Measurements from ENCODE around the gene ZNF219.

DNA sequence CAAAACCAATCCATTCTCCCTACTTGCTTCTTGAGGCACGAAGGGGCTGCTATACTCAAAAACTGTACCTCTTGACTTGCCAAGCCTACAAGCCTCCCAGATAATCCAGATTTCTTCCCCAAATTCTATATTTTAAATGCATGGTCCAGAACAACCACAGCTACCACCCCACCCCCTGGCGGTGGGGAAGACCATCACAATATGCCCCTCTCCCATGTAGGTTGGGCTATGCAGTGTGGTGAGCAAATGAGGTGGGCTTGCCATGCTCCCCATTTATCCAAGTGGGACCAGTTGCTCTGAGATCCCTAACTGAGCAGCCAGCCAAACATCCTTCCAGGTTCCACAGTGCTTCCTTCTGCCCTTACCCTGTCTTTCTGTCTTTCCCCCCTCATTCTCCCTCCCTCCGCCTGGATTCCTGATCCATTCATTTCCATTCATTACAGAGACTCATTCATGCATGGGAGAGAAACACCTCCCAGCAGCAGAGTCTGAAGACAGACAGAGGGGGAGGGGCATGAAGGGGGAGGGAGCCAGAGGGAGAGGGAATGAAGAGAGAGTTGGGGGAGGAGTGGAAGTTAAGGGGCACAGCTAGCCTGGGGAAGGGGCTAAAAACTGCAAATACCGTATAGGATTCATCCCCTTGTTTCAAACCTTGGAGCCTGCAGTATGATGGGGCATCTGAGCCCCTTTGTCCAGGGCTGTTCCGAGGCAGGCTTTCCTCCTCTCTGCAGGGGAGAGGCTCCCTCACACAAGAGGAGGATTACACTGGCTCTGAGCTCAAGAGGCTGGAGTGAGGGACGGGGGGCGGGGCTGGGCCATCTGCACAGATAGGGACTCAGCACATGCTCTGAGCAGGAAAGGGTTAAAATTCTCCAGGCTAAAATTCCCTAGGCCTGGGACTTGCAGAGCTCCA is 4.4 kb downstream of the ZNF219 start:
- TF ChIP-seq, protein P1, sequence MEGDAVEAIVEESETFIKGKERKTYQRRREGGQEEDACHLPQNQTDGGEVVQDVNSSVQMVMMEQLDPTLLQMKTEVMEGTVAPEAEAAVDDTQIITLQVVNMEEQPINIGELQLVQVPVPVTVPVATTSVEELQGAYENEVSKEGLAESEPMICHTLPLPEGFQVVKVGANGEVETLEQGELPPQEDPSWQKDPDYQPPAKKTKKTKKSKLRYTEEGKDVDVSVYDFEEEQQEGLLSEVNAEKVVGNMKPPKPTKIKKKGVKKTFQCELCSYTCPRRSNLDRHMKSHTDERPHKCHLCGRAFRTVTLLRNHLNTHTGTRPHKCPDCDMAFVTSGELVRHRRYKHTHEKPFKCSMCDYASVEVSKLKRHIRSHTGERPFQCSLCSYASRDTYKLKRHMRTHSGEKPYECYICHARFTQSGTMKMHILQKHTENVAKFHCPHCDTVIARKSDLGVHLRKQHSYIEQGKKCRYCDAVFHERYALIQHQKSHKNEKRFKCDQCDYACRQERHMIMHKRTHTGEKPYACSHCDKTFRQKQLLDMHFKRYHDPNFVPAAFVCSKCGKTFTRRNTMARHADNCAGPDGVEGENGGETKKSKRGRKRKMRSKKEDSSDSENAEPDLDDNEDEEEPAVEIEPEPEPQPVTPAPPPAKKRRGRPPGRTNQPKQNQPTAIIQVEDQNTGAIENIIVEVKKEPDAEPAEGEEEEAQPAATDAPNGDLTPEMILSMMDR (conservative IDR thresholded peaks at IDR 0.05; ENCODE audit: low read length) = no peak
- no peak for TF ChIP-seq EZH2phosphoT487 (IDR thresholded peaks at IDR 0.05; ENCODE audit: borderline replicate concordance, low read depth, low read length)
